Thyroid gland (tissue), 4 donors: Measurements from ENCODE around the gene CLEC4E.

Experiments used
- CTCF ChIP-seq, 6 experiments: fragments of 200-600 bp in 3 of 6; fragments of 450-650 bp in 3 of 6; sonication (generic) in 3 of 6; IDR thresholded peaks; one replicate each; pipeline ENCODE4 v1.5.1; 2016 to 2019; ENCODE audit warnings: antibody characterized with exemption in 6 of 6, mild to moderate bottlenecking in 2 of 6, inconsistent platforms in 1 of 6, moderate library complexity in 1 of 6
- POLR2A ChIP-seq, 2 donors: fragments of 450-650 bp; IDR thresholded peaks; one replicate each; pipeline ENCODE4 v1.6.1; 2017; ENCODE audit warnings: antibody characterized with exemption in 2 of 2, mild to moderate bottlenecking in 2 of 2, moderate library complexity in 1 of 2

- TF ChIP-seq CTCF (IDR thresholded peaks at IDR 0.05): no peak
- TF ChIP-seq POLR2A (IDR thresholded peaks at IDR 0.05): no peak
These were observed 22.7 kb upstream of the CLEC4E start for GRCh38 chr12:8563356-8563755.
